ENCODE measurements around the gene CDHR5.
A peak's percentile ranks its signal among the peaks of the same experiment; 100 is the strongest.

The CDHR5 gene

GRCh38 chr11:567011-567628 is 57.6 kb downstream of the CDHR5 start:
- Histone ChIP-seq H3K4me3 (ENCODE audit: low read length) (peak overlapping the region; percentile 89), H3K9me2 (replicated peaks; ENCODE audit: control insufficient read depth, low read length) (no peaks in the 10 kb centered on the region)
- TF ChIP-seq EZH2phosphoT487 (IDR thresholded peaks at IDR 0.05; ENCODE audit: borderline replicate concordance, low read length) (no peak), CTCF (IDR thresholded peaks at IDR 0.05; ENCODE audit: low read depth, low read length, poor library complexity, severe bottlenecking) (no peak)

More at GRCh38 chr11:567011-567628, 57.6 kb downstream of the CDHR5 start:
- Histone ChIP-seq H3K27ac (ENCODE audit: low read depth, low read length) (no peak overlapping the region), H3F3A (ENCODE audit: control insufficient read depth, insufficient read depth) (no peaks in the 10 kb centered on the region), H3K4me2 (ENCODE audit: low read length) (peak overlapping the region; percentile 79), H3K4me1 (ENCODE audit: control insufficient read depth, low read length) (peaks cover 19% of the 10 kb centered on the region), H3K36me3 (ENCODE audit: control insufficient read depth, low read length) (peaks cover 15% of the 10 kb centered on the region), H3K27me3 (ENCODE audit: control insufficient read depth, low read length) (0 out of 2 replicates have a peak, but pooled peaks cover 2% of the 10 kb centered on the region), H4K20me1 (ENCODE audit: control insufficient read depth, insufficient read depth, low read depth, low read length) (no peaks in the 10 kb centered on the region), H3K9me3 (ENCODE audit: control insufficient read depth, insufficient read depth, low read length) (no peaks in the 10 kb centered on the region), H3K79me2 (ENCODE audit: control insufficient read depth, low read length) (peaks cover 10% of the 10 kb centered on the region)
